ENCODE results near the gene GAB4.

DNA sequence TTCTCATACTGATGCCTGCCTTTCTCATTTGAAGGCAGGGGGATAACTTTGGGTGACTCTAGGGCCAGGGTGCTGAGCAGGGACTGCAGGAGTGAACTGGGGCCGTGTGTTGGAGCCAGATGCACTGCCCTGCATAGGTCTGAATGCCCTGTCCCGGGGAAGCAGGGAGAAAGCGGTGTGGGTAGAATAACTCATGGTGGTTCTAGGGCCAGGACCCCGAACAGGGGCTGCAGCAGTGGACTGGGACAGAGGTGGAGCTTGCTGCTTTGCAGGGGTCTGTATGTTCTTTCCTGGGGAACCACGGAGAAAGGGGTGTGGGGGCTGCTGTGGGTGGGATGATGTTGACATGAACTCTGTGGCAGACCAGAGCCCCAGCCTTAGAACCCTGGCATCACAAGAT is 52.9 kb downstream of the GAB4 start:
- TF ChIP-seq POLR2AphosphoS5 (IDR thresholded peaks at IDR 0.05; ENCODE audit: borderline replicate concordance, low read depth, low read length) (no peak), EZH2 (IDR thresholded peaks at IDR 0.05) (no peak), FOXP2 (optimal IDR thresholded peaks at IDR 0.05; ENCODE audit: control extremely low read depth, extremely low read length, insufficient read depth) (no peak)

All from SK-N-MC (cell line).